Measurements from ENCODE around the gene IRX4.

DNA sequence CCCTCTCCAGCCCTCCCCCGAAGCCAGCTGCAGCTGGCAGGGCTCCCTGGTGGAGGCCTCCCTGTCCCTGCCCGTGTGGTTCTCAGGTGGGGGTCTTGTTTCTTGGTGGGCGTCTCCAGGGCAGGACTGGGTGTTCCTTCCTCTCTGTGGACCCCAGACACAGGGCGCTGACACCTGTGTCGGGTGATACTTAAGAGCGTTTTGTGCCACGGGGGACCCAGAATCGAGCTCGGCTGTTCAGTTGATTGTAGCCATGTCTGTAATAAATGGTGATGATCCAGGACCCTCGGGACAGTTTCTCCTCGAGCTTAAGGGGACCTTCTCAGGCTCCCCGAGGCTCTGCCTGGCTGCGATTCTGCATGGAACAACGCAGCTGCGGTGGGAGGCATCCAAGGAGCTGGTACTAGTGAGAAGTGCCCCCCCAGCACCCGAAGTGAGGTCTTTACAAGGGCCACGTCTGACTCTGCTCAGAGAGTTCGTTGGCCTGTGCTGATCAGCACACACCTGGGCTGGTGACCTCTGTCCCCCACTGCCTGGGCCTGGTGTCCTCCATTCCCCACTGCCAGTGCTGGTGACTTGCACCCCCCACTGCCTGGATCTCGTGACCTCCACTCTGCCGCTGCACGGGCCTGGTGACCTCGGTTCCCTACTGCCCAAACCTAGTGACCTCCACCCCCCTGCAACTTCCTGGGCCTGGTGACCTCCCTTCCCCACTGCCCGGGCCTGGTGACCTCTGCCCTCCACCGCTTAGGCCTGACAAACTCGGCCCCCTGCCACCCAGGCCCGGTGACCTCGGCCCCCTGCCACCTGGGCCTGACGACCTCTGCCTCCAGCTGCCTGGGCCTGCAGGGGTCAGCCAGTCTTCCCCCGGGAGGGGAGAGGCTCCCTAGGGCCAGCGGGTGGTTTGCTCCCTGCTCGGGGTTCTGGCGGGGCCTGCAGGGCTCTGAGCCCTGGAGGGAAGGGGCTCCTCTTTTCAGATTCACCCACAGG, 45.5 kb downstream of the IRX4 start:
- TF ChIP-seq SUZ12 (IDR thresholded peaks at IDR 0.05) (no peak), BHLHE40 (IDR thresholded peaks at IDR 0.05; ENCODE audit: borderline replicate concordance) (no peak), L3MBTL2 (conservative IDR thresholded peaks at IDR 0.05) (no peak), FOXK2 (IDR thresholded peaks at IDR 0.05) (no peak), SP1 (IDR thresholded peaks at IDR 0.05) (no peak), FOXM1 (IDR thresholded peaks at IDR 0.05; ENCODE audit: borderline replicate concordance) (no peak), CTBP1 (IDR thresholded peaks at IDR 0.05; ENCODE audit: borderline replicate concordance) (no peak), HDGF (IDR thresholded peaks at IDR 0.05; ENCODE audit: borderline replicate concordance) (no peak), TARDBP (IDR thresholded peaks at IDR 0.05) (no peak), PKNOX1 (IDR thresholded peaks at IDR 0.05) (no peak), ZNF384 (IDR thresholded peaks at IDR 0.05) (no peak), LEF1 (IDR thresholded peaks at IDR 0.05; ENCODE audit: borderline replicate concordance) (no peak), ELF4 (IDR thresholded peaks at IDR 0.05) (no peak)
